SW480 (cell line): ENCODE data around the gene FAAH.

Experiments used
- DNase-seq: peaks from one replicate; pipeline ENCODE4 v3.0.0-alpha.2; 2016; ENCODE audit warnings: low spot score

Gene FAAH

DNA sequence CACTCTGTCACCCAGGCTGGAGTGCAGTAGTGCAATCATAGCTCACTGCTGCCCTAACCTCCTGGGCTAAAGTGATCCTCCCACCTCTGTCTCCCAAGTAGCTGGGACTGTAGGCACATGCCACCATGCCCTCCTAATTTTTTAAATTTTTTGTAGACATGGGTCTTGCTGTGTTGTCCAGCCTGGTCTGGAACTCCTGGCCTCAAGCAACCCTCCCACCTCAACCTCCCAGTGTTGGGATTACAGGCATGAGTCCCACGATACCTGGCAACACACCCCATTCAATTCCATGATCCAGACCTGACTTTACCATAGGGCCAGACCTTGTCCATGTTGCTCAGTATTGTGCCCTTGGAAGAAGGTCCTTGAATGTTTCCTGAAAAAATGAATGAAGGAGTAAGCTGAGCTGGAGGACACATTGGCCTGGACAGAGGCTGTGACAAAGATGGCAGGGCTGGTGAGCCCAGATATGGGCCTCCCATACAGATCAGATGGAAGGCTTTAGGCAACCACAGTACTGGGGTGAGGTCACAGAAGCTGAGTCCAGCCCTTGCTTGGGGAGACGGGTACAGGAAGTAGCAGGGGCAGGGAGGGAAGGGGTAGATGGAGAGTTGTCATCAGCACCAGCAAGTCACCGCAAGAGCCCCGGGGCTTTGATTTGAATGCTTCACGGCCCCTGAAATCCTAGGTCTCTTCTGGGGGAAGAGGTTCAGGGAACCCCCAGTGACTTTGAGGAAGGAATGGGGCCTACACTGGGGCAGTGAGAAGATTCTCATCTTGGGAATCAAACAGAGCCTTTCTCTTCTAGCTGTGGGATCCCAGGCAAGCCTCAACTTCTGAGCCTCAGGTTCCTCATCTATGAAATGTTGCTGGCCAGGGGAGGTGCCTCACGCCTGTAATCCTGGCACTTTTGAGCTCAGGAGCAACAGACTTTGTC, 55.4 kb downstream of the FAAH start:
- no peak for DNase-seq

DNA sequence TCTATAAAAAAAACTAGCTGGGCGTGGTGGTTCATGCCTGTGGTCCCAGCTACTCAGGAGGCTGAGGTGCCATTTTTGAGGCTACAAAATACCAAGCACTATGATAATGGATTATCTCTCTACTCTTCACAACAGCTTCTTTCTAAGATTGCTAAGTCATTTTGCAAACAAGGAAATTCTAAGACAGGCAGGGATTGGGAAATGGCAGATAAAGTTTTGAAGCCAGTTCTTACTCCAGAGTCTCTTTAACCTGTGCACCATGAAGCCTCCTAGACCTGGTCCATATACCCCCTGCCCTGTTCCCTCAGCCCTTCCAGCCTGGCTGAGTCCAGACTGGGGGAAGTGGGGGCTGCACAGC, 56.0 kb downstream of the FAAH start:
- DNase-seq, result no peak

DNA sequence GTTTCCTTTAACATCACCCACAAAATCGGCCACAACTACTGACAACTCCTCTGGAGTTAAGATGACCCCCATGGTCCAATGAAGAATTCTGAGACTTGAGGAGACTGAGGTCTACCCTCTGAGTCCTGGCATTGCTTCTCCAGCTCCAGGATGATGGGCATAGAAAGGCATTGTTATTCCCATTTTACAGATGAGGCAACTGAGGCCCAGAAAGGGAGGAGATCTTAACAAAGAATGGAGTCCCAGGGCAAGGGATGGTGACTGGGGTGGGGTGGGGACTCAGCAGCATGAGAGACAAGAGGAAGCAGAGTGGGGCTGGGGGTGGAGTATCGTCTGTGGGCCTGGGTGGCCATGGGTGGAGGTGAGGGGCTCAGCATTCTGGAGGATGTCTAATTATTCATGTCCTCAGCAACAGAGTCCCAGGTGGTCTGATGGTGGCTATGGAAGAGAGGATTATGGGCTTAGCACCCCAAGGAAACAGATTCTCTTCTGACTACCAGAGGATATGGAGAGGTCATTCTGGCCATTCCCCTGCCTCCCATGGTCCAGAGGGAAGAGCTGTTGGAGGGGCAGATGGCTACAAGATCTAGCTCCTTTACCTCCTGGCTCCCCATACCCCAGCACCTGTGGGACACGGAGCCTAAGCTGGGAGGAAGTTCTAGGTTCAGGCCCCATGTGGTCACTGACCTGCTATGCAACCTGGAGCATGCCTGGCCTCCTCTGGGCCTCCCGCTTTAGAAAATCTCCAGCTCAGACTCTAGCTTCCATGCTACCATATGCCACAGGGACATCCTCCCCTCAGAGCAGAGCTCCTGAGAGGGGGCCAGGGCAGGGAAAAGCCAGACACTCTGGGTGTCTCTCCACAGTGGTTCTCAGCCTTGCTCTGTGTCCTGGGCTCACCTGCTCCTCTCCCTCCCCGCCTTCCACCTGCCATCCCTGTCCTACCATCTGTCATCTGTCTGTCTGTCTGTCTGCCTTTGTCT, 58.1 kb downstream of the FAAH start:
- no peak for DNase-seq

DNA sequence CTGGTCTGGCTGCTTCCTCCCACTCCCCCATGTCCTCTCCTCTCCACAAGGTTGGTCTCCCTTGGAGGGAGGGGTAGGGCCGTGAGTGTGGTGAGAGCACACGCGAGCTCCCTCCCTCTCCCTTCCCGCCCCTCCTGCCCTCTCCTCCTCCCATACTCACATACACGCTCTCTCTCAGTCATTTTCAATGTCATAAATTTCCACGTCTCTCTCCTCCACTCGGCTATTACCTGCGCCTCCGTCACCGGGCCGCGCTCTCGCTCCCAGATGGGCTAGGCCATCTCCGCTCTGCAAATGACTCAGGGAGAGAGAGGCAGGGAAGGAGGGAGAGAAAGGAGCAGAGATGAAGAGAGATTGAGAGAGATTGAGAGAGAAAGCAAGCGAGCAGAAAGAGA, 58.8 kb downstream of the FAAH start:
- no peak for DNase-seq

DNA sequence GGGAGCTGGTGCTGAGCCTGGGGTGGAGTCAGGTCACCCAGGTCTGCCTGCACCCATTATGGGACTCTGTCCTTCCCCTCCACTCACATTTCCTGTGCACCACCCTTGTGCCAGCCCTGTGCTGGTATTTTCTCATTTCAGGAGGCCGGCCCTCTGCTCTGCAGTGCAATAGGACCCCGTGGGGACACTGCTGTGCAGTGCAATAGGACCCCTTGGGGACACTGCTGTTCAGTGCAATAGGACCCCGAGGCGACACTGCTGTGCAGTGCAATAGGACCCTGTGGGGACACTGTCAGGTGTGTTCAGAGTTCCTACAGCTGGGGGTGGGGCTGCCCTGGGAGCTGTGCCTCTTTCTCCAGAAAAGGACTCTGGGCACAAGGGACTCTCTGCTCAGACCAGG, 59.3 kb downstream of the FAAH start:
- no peak for DNase-seq

DNA sequence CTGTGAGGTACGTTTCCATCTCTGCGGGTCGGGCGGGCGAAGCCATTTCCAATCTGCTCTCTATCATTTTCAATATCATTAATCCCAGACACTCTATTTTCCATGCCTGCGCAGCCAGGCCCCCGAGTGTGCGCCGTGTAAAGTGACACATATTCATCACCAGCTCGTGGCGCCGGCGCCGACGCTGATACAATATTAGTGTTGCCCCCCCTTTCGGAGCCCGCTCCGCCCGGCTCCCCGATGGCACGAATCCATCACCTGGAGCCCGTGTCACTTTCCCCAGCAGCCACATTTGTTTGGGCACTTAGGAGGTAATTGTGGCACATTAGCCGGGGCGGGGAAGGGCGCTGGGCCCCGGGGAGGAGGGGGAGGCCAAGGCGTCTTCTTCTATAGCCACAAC, 61.8 kb downstream of the FAAH start:
- DNase-seq, result no peak

DNA sequence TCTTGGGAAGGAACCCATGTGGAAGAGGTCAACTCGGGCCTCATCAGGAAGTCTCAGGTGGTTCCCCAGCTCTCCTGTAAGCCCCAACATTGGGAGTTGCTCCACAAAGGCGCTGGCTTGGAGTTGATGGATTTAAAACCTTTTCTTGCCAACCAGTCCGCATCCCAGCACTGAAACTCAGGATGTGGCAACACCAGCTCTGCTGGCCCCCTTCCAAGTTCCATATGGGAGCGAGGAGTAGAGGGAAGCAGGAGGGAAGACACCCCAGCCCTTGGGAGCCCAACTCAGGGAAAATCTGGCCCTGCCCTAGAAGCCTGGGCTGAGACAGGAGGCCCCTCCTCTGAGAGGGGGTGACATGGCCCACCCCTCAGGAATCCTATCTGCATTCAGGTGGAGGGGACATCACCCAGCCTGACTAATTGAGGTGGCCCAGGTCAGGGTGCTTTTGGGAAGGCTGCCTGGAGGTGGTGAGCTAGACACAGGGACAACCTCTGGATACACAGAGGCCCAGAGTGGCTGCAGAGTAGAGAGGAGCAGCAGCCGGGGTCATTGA, 62.4 kb downstream of the FAAH start:
- DNase-seq, result no peak

DNA sequence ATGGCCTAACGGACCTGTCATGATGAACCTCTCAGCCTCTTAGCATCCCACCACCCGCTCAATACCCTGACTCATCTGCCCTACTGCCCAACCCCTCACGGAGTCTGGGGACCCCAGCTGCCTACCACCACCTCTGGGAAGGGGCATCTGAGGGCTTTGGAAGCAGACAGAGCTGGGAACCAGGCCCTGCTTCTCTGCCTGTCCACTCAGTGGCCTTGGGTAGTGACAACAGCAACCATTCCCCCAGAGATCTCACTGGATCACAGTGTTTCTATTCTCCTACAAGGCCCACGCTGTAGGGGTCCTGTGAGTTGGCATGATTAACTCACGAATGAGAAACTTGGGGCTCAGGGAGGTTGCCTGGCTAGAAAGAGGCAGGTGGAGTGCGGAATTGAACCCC, 63.1 kb downstream of the FAAH start:
- DNase-seq, result no peak

DNA sequence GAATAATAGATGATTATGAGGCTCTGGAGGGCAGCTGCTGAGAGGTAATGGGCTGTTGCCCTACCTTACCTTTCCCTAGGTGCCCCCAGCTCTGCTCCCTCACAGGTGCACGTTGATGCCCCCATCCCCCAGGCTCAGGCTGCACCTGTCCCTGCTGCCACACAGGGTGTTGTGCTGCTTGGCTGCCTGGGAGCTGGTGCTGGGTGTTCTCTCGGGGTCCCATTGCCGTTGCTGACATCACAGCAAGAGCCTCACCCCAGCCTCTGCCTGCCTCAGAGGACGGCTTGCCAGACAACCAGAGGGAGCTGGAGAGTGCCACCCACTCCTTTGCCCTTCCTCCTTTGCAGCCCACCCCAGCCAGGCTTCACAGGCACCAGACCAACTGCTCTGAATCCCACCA, 64.1 kb downstream of the FAAH start:
- DNase-seq, result no peak

DNA sequence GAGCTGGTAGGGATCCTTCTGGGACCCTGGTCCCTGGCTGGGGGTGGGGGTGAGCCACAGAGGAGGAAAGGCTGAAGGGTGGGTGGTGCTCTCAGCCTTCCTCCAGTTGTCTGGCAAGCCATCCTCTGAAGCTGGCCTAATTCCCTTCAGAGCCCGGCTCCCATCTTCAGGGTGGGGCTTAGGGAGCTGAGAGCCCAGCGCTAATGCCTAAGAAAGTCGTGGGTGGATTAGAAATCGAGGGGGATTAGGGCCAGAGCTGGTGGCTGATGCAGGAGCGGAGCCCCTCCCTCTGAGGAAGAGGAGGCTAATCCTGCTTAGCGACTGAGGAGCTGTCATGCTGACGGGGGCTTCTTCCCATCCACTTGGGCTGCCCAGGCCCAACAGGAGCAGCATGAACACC, 64.7 kb downstream of the FAAH start:
- DNase-seq, result no peak

DNA sequence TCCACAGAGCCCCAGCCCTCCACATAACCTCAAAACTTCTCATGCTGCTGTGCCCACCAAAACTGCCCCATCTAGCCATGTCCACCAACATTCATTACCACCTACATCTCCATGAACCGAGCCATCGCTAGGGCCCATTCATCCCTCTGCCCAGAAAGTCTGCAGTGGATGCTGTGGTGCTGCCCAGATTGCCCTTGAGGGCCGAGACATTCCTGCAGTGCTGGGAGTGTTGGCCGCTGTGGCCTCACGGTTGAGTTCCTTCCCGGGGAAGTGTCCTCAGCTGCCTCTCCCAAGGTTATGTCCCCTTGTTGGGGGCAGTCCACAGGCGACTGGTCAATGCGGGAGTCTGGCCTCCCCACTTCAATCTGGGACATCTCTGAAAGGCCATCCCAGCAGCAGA, 65.2 kb downstream of the FAAH start:
- DNase-seq, result no peak

DNA sequence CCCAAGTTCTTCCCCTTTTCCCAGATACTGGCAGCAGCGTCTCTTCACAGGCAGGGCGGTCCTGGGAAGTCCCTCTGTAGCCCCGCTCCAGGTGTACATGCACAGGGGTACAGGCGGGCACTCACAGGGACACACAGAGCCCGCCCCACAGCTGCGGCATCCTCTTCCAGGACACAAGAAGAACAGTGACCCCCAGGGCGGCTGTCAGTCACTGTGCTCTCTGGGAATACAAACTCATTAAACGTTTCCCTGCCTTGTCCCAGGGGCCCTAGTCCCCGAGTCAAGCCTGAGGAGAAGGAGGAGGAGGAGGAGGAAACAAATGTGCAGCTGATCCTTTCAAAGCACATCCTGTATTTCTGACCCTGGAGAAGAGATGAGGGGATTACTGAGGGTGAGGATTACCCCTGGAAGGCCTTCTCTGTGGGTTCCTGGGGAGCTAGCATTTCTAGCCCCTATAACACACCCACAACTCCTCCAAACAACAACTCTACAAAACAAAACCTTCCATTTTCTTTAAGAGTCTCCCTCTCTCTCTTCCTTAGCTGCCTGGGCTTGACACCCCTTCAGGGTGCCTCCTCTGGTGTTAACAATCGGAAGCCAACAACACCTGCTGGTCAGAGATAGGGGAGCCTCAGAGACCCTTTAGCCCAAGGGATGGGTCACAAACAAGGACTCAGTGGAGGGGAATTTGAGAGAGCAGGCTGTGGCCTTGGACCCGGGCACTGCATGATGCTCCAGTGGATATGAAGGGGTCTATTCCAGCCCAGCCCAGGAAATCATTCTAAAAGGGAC, 67.1 kb downstream of the FAAH start:
- DNase-seq, result no peak

DNA sequence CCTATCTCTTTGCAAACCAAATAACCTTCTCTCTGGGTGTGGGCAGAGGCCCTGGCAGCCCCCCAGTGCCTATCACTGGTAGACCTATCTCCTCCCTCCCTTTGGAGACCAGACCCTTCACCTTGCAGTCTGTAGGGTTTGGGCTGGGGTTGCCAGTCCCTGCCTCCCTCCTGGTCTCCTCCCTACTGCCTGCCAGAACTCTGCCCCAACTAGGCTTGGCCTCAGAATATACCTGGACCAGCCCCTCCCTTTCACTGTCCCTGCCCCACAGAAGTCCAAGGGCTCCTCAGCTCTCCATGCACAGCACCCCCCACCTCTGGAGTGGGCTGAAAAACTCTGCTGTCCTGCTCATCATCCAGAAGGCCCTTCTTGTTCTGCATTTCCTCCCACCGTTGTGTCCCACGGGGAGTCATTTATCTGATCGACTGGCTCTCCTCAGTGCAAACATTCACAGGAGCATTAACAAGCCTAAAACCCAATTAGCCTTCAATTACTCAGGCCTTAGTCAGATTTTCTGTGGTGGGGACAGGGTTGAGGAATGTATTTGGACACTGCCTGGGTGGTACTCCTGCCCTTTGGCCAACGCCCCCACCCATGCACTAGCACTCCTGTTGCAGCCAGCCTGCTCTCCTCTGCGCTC, 67.8 kb downstream of the FAAH start:
- no peak for DNase-seq
